Hepatocyte (in vitro differentiated cells): ENCODE results near the gene SENP2. TPM values are rescaled to one million over a fixed set of nuclear protein-coding genes. Genes with fewer than 3 reads are reported as not detected.

Experiments used
- DNase-seq: peaks from one replicate; pipeline ENCODE4 v3.0.0-alpha.2; 2016; ENCODE audit warnings: low spot score
- H2AFZ ChIP-seq: fragments of 200-600 bp; sonication (generic); 2 replicates; pipeline ENCODE4 v1.6.0; 2016; ENCODE audit warnings: antibody characterized with exemption, mild to moderate bottlenecking
- H3K27ac ChIP-seq: fragments of 200-600 bp; sonication (generic); 2 replicates; pipeline ENCODE4 v1.5.1; 2016; ENCODE audit warnings: mild to moderate bottlenecking
- H3K27me3 ChIP-seq: fragments of 200-600 bp; sonication (generic); 2 replicates; pipeline ENCODE4 v1.6.1; 2016
- H3K36me3 ChIP-seq: fragments of 200-600 bp; sonication (generic); replicated peaks from 2 replicates; pipeline ENCODE4 v1.5.1; 2016; ENCODE audit warnings: low read depth; ENCODE audit not compliant: insufficient read depth
- H3K4me1 ChIP-seq: fragments of 200-600 bp; sonication (generic); 2 replicates; pipeline ENCODE4 v1.5.1; 2016; ENCODE audit warnings: mild to moderate bottlenecking, moderate library complexity; ENCODE audit not compliant: insufficient read depth
- H3K4me2 ChIP-seq: fragments of 200-600 bp; sonication (generic); 2 replicates; pipeline ENCODE4 v1.6.0; 2016
- H3K4me3 ChIP-seq: fragments of 200-600 bp; sonication (generic); 2 replicates; pipeline ENCODE4 v1.5.1; 2016; ENCODE audit warnings: mild to moderate bottlenecking
- H3K79me2 ChIP-seq: fragments of 200-600 bp; sonication (generic); 2 replicates; pipeline ENCODE4 v1.6.0; 2017; ENCODE audit warnings: mild to moderate bottlenecking
- H3K9me2 ChIP-seq: fragments of 200-600 bp; sonication (generic); replicated peaks from 2 replicates; pipeline ENCODE4 v1.6.0; 2017; ENCODE audit warnings: mild to moderate bottlenecking; ENCODE audit not compliant: insufficient read depth
- H3K9me3 ChIP-seq: fragments of 200-600 bp; sonication (generic); 2 replicates; pipeline ENCODE4 v1.5.1; 2016; ENCODE audit warnings: low read depth, mild to moderate bottlenecking
- H4K20me1 ChIP-seq: fragments of 200-600 bp; sonication (generic); 2 replicates; pipeline ENCODE4 v1.6.0; 2016; ENCODE audit warnings: mild to moderate bottlenecking; ENCODE audit not compliant: insufficient read depth, poor library complexity, severe bottlenecking
- CTCF ChIP-seq: fragments of 200-600 bp; sonication (generic); IDR thresholded peaks from 2 replicates; pipeline ENCODE4 v1.5.1; 2016; ENCODE audit warnings: antibody characterized with exemption, mild to moderate bottlenecking; ENCODE audit not compliant: poor library complexity
- EZH2 ChIP-seq: fragments of 200-600 bp; sonication (generic); IDR thresholded peaks from 2 replicates; pipeline ENCODE4 v1.6.1; 2016; ENCODE audit warnings: antibody characterized with exemption, mild to moderate bottlenecking, borderline replicate concordance
- EZH2phosphoT487 ChIP-seq: fragments of 200-600 bp; sonication (generic); IDR thresholded peaks from one replicate; pipeline ENCODE4 v1.6.1; 2018; ENCODE audit warnings: antibody characterized with exemption, mild to moderate bottlenecking, low read depth, moderate library complexity; ENCODE audit not compliant: unreplicated experiment, severe bottlenecking
- WGBS: methylation state at CpG from one replicate; pipeline ENCODE4 v1.1.6; 2016; ENCODE audit warnings: low lambda C conversion rate; ENCODE audit errors: missing lambda C conversion rate; 5-methylcytosine and 5-hydroxymethylcytosine counted together
- polyA plus RNA-seq: library from polyadenylated mRNA; unstranded; fragments of >200 nt; fragmentation: Nextera tagmentation; extraction: Ambion mirVana; gene quantifications from 2 replicates; pipeline ENCODE4 v1.2.1, GENCODE V29; 2016
- small RNA-seq: library from RNA; depleted of rRNA; stranded (forward); fragments of <200 nt; gene quantifications from one replicate; pipeline ENCODE3, GENCODE V24; 2014
- total RNA-seq: library from RNA; depleted of rRNA; stranded (reverse); fragments of >200 nt; gene quantifications from 2 replicates; pipeline ENCODE4 v1.2.3, GENCODE V29; 2014

SENP2 gene
- total and polyA plus RNA-seq, 2 experiments from 2014 or later: 29.3 to 34.8 TPM

DNA sequence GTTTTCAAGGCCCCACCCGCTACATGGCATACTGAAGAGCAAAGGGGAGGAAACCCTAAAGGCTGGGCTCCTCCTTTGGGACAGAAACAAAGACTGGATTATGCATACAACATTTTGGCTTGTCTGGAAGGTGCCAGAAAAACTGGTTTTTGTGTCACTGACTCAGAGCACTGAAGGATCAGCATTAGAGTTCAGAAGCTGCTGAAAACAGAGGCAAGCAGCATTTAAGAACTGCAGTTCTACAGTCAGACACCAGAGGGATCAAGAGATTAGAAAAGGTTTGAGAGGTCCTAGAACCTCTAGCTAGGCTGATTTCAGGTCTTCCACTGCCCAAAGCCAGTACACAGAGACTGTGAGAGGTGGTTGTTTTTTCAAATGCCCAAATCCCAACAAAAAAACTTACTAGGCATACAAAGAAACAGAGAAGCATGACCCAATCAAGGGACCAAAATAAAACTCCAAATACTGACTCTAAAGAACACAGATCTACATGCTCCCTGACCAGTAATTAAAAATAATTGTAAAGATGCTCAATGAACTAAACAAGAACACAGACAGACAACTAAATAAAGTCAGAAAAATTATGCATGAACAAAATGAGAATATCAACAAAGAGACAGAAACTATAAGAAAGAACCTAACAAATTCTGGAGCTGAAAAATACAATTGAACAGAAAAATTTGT lies 91.2 kb downstream of the SENP2 start:
- TF ChIP-seq CTCF (peak; percentile 68), EZH2 (no peak)
- H3K9me2 ChIP-seq: no peaks in the 10 kb centered on the region
- DNase-seq: peak; percentile 78
- H3K36me3 ChIP-seq: peaks cover 7% of the 10 kb centered on the region
- no peak overlapping the region for H3K4me3 ChIP-seq
- peaks cover 48% of the 10 kb centered on the region for H3K79me2 ChIP-seq
- H3K27me3 ChIP-seq: no peaks in the 10 kb centered on the region
- peaks cover 18% of the 10 kb centered on the region for H4K20me1 ChIP-seq
- H3K4me1 ChIP-seq: no peaks in the 10 kb centered on the region
- H2AFZ ChIP-seq: no peak overlapping the region
- no peak overlapping the region for H3K27ac ChIP-seq
- WGBS: 80% methylated on average over 1 of the region's 1 CpG
- H3K9me3 ChIP-seq: no peaks in the 10 kb centered on the region
- H3K4me2 ChIP-seq: no peak overlapping the region

DNA sequence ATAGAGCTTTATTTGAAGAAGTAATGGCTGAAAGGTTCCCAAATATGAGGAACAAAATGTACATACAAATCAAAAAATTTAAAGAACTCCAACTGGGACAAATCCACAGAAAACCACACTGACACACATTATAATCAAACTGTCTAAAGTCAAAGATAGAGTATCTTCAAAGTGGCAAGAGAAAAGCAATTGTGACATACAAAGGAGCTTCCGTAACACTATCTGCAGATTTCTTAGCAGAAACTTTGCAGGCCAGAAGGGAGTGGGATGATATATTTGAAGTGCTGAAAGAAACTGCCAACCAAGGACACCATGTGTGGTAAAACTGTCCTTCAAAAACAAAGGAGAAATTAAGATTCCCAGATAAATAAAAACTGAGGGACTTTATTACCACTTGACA lies 91.9 kb downstream of the SENP2 start:
- Histone ChIP-seq H3K9me2 (no peaks in the 10 kb centered on the region), H3K79me2 (peaks cover 55% of the 10 kb centered on the region), H3K27me3 (no peaks in the 10 kb centered on the region), H3K4me3 (no peak overlapping the region), H3K4me2 (no peak overlapping the region), H3K36me3 (peaks cover 7% of the 10 kb centered on the region), H3K27ac (no peak overlapping the region), H3K9me3 (no peaks in the 10 kb centered on the region), H3K4me1 (no peaks in the 10 kb centered on the region), H2AFZ (no peak overlapping the region), H4K20me1 (peaks cover 25% of the 10 kb centered on the region)
- no peak for DNase-seq
- 93% methylated on average over 1 of the region's 1 CpG for WGBS
- TF ChIP-seq EZH2 (no peak), EZH2phosphoT487 (no peak), CTCF (no peak)

DNA sequence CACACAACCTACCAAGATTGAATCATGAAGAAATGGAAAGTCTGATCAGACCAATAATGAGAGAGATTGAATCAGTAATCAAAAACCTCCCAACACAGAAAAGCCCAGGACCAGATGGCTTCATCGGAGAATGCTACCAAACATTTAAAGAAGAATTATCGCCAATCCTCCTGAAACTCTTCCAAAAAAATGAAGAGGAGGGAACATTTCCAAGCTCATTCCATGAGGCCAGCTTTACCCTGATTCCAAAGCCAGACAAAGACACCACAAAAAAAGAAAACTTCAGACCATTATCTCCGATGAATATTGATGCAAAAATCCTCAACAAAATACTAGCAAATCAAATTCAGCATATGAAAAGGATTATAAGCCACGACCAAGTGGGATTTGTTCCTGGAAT lies 94.1 kb downstream of the SENP2 start:
- WGBS: 90% methylated on average over 4 of the region's 4 CpGs
- Histone ChIP-seq H3K4me3 (no peak overlapping the region), H3K79me2 (peaks cover 72% of the 10 kb centered on the region), H3K27ac (no peak overlapping the region), H4K20me1 (peaks cover 27% of the 10 kb centered on the region), H3K9me3 (no peaks in the 10 kb centered on the region), H2AFZ (no peak overlapping the region), H3K36me3 (peaks cover 7% of the 10 kb centered on the region), H3K4me2 (no peak overlapping the region), H3K4me1 (no peaks in the 10 kb centered on the region), H3K9me2 (no peaks in the 10 kb centered on the region), H3K27me3 (no peaks in the 10 kb centered on the region)
- TF ChIP-seq EZH2 (no peak), CTCF (no peak), EZH2phosphoT487 (no peak)
- DNase-seq: no peak

Small RNAs within 50 kb of the gene (small RNA-seq; reads per million reads assigned to genes)
- gene AC133473.1: 0.12 reads per million

Other genes starting within 250 kb of the SENP2 start
- gene MAP3K13, start 223.2 kb upstream of the SENP2 start, total RNA-seq: 35.4 and 43.8 TPM in 2 replicates
- gene MAP3K13, start 223.2 kb upstream of the SENP2 start, polyA plus RNA-seq: 58.8 and 65.3 TPM in 2 replicates
- 43.4 and 44.2 TPM in 2 replicates for gene TMEM41A, start 87.3 kb upstream of the SENP2 start, total RNA-seq
- gene TMEM41A, start 87.3 kb upstream of the SENP2 start, polyA plus RNA-seq: 54.3 and 62.4 TPM in 2 replicates
- 10.7 and 442 TPM in 2 replicates for gene LIPH, start 33.7 kb upstream of the SENP2 start, total RNA-seq
- 4.9 and 7.5 TPM in 2 replicates for gene LIPH, start 33.7 kb upstream of the SENP2 start, polyA plus RNA-seq
- gene IGF2BP2, start 238.7 kb downstream of the SENP2 start, total RNA-seq: 81.5 and 88.9 TPM in 2 replicates
- gene IGF2BP2, start 238.7 kb downstream of the SENP2 start, polyA plus RNA-seq: 91.8 and 119 TPM in 2 replicates